T-helper 2 cell treated with Interferon-gamma antibody and Interleukin-4, amounts not matched to agents 5 μg/mL and 100 μg/mL, for 36 hours (primary cell): ENCODE results near the gene BDH1.

Experiments
- DNase-seq: peaks from one replicate; pipeline ENCODE4 v3.0.0; 2021; ENCODE audit warnings: low spot score
- H3K27ac Mint-ChIP-seq: one replicate; pipeline ENCODE4 v1.8.0; 2021; ENCODE audit warnings: mild to moderate bottlenecking, mixed read lengths
- H3K27me3 Mint-ChIP-seq: one replicate; pipeline ENCODE4 v1.8.0; 2021; ENCODE audit warnings: low read depth, mixed read lengths
- H3K36me3 Mint-ChIP-seq: one replicate; pipeline ENCODE4 v1.8.0; 2021; ENCODE audit warnings: low read depth, mixed read lengths
- H3K4me1 Mint-ChIP-seq: one replicate; pipeline ENCODE4 v1.8.0; 2021; ENCODE audit warnings: low read depth, mixed read lengths
- H3K4me3 Mint-ChIP-seq: one replicate; pipeline ENCODE4 v1.8.0; 2022; ENCODE audit warnings: mild to moderate bottlenecking, moderate library complexity, mixed read lengths
- H3K9me3 Mint-ChIP-seq: one replicate; pipeline ENCODE4 v1.8.0; 2021; ENCODE audit warnings: mixed read lengths

BDH1 gene

DNA sequence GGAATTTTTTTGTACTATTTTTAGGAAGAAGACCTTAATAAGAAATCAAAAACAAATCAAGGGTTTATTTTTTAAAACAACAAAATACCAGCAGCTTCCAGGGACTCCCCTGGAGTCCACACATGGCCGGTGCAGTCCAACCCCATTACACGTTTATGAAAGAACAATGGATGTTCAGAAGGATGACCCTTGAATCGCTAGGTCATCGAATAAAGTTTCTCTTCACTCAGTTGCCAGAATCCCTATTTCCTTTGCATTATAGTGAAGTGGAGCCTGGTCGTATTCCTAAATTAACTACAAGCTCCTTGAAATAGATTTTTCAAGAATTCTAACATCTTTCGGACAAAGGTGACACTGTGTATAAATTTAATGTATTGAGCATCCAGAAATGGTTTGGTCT, 95.1 kb downstream of the BDH1 start:
- Mint-ChIP-seq H3K36me3 (peaks cover 2% of the 10 kb centered on the region), H3K27me3 (peaks cover 12% of the 10 kb centered on the region), H3K4me1 (peaks cover 9% of the 10 kb centered on the region), H3K27ac (no peak overlapping the region), H3K9me3 (no peaks in the 10 kb centered on the region), H3K4me3 (no peak overlapping the region)
- no peak for DNase-seq

DNA sequence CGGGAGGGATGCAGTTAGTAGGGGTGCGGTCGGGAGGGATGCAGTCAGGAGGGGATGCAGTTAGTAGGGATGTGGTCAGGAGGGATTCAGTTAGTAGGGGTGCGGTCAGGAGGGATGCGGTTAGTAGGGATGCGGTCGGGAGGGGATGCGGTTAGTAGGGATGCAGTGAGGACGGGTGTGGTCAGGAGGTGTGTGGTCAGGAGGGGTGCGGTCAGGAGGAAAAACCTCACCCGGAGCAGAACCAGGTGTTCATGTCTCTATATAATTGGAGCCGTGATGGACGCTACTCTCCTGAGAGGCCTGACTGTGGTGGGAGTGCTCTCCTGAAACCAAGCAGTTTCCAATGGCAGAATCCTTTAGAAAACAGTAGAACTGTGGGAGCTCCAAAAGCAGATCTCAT, 95.8 kb downstream of the BDH1 start:
- H3K9me3 Mint-ChIP-seq, result no peaks in the 10 kb centered on the region
- H3K4me3 Mint-ChIP-seq, result no peak overlapping the region
- H3K4me1 Mint-ChIP-seq, result peaks cover 12% of the 10 kb centered on the region
- H3K27ac Mint-ChIP-seq, result no peak overlapping the region
- peaks cover 16% of the 10 kb centered on the region for H3K27me3 Mint-ChIP-seq
- DNase-seq, result no peak
- H3K36me3 Mint-ChIP-seq, result peaks cover 2% of the 10 kb centered on the region
